Neural crest cell (in vitro differentiated cells): ENCODE measurements around the gene STAMBP. TPM values are rescaled to one million over a fixed set of nuclear protein-coding genes. Genes with fewer than 3 reads are reported as not detected.
A peak's percentile ranks its signal among the peaks of the same experiment; 100 is the strongest.

Source experiments
- DNase-seq: peaks from one replicate; pipeline ENCODE4 v3.0.0; 2021; ENCODE audit warnings: low read depth, mixed read lengths, low spot score
- H3K27ac Mint-ChIP-seq: one replicate; pipeline ENCODE4 v1.8.0; 2021; ENCODE audit warnings: mild to moderate bottlenecking, mixed read lengths; ENCODE audit not compliant: unreplicated experiment
- H3K27me3 Mint-ChIP-seq: 2 replicates; pipeline ENCODE4 v1.8.0; 2021; ENCODE audit warnings: low read depth, mild to moderate bottlenecking, mixed read lengths
- H3K36me3 Mint-ChIP-seq: 2 replicates; pipeline ENCODE4 v1.8.0; 2021; ENCODE audit warnings: low read depth, mild to moderate bottlenecking, mixed read lengths
- H3K4me1 Mint-ChIP-seq: 2 replicates; pipeline ENCODE4 v1.8.0; 2021; ENCODE audit warnings: mixed read lengths
- H3K4me3 Mint-ChIP-seq: one replicate; pipeline ENCODE4 v1.8.0; 2021; ENCODE audit warnings: mild to moderate bottlenecking, mixed read lengths
- H3K9me3 Mint-ChIP-seq: 2 replicates; pipeline ENCODE4 v1.8.0; 2021; ENCODE audit warnings: mixed read lengths
- total RNA-seq: library from RNA; stranded (reverse); gene quantifications from 2 replicates; pipeline ENCODE4 v1.2.1, GENCODE V29; 2021
- TF ChIP-seq, protein P1 (sequence below): fragments of 200-600 bp; sonication (generic); conservative IDR thresholded peaks from 2 replicates; pipeline ENCODE4 v1.5.0; 2021; ENCODE audit warnings: antibody characterized with exemption, mild to moderate bottlenecking

The STAMBP gene
- total RNA-seq, 1 donor from 2014 or later = 37.4 TPM

- no peak for DNase-seq
- H3K27me3 Mint-ChIP-seq = peaks cover 40% of the 10 kb centered on the region
- H3K36me3 Mint-ChIP-seq = peaks cover 4% of the 10 kb centered on the region
- H3K4me3 Mint-ChIP-seq = peak overlapping the region; percentile 83
- peaks cover 22% of the 10 kb centered on the region for H3K4me1 Mint-ChIP-seq
- TF ChIP-seq, protein P1, sequence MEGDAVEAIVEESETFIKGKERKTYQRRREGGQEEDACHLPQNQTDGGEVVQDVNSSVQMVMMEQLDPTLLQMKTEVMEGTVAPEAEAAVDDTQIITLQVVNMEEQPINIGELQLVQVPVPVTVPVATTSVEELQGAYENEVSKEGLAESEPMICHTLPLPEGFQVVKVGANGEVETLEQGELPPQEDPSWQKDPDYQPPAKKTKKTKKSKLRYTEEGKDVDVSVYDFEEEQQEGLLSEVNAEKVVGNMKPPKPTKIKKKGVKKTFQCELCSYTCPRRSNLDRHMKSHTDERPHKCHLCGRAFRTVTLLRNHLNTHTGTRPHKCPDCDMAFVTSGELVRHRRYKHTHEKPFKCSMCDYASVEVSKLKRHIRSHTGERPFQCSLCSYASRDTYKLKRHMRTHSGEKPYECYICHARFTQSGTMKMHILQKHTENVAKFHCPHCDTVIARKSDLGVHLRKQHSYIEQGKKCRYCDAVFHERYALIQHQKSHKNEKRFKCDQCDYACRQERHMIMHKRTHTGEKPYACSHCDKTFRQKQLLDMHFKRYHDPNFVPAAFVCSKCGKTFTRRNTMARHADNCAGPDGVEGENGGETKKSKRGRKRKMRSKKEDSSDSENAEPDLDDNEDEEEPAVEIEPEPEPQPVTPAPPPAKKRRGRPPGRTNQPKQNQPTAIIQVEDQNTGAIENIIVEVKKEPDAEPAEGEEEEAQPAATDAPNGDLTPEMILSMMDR = no peak
- no peak overlapping the region for H3K27ac Mint-ChIP-seq
- no peaks in the 10 kb centered on the region for H3K9me3 Mint-ChIP-seq
Observed at GRCh38 chr2:73828389-73828817, 358 bp upstream of the STAMBP start.

GRCh38 chr2:73830871-73831401 is 2.2 kb downstream of the STAMBP start:
- Mint-ChIP-seq H3K27ac (no peak overlapping the region), H3K36me3 (peaks cover 4% of the 10 kb centered on the region), H3K27me3 (peaks cover 22% of the 10 kb centered on the region), H3K9me3 (no peaks in the 10 kb centered on the region), H3K4me3 (peak overlapping the region; percentile 83), H3K4me1 (peaks cover 22% of the 10 kb centered on the region)
- TF ChIP-seq, protein P1 = no peak
- DNase-seq = no peak

DNA sequence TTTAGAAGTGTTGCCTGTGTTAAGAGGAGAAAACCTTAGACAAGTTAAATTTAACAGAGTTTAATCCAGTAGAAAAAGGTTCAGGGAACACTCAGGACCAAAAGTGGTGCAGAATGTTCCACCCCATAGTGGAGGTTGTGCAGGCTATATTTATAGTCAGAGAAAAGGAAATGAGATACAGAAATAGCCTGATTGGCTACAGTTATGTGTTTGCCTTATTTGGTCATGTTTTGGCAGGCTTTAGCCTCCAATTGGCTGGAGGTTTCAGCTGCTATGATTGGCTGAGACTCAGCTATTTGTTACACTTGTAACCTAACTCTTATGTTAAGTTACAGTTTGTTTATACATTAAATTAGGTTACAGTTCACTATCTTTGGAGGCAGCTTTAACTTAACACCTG is 4.2 kb downstream of the STAMBP start:
- H3K27me3 Mint-ChIP-seq = peaks cover 3% of the 10 kb centered on the region
- no peaks in the 10 kb centered on the region for H3K9me3 Mint-ChIP-seq
- no peak overlapping the region for H3K4me3 Mint-ChIP-seq
- H3K36me3 Mint-ChIP-seq = peaks cover 4% of the 10 kb centered on the region
- DNase-seq = no peak
- TF ChIP-seq, protein P1 = no peak
- no peak overlapping the region for H3K27ac Mint-ChIP-seq
- H3K4me1 Mint-ChIP-seq = peaks cover 22% of the 10 kb centered on the region

DNA sequence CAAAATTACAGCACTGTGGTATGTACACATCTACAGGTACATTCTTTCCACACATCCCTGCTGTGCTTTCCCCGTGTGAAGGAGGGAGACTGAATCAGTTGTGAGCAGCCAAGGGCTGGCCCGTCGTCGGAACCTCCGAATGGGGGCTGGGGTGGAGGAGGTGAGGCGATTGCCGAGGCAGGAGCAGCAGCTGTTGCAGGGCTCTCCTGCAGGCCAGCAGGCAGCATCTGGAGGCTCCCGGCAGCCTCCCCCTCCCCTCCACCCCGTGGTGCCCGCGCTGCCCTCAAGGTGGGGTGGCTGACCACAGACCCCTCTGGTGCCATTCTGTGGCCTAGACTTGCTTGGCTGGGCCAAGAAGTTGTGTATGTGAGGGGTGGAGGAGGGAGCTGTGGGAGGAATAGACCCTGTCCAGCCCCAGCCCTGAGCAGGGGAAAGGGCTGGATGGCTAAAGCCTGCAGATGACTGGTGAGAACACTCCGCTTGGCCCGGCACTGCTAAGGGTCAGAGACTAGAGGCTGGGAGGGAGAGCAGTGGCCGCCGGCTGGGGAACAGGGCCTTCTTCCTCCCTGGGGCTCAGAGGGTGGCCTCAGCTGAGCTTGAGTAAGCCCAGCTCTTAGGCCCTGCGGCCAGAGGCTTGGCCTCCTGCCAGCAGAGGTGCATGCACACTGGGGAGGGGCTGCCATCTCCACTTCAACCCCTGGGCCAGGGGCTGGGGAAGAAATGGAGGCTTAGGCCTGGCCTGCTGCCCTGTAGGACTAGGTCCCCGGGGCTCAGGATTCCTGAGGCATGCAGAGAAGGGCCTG is 7.6 kb downstream of the STAMBP start:
- Mint-ChIP-seq H3K27ac (no peak overlapping the region), H3K27me3 (no peaks in the 10 kb centered on the region), H3K9me3 (no peaks in the 10 kb centered on the region), H3K4me3 (no peak overlapping the region), H3K4me1 (peaks cover 18% of the 10 kb centered on the region), H3K36me3 (peaks cover 4% of the 10 kb centered on the region)
- TF ChIP-seq, protein P1 = no peak
- DNase-seq = no peak

GRCh38 chr2:73837847-73838585 is 9.3 kb downstream of the STAMBP start:
- H3K36me3 Mint-ChIP-seq = no peaks in the 10 kb centered on the region
- no peaks in the 10 kb centered on the region for H3K9me3 Mint-ChIP-seq
- TF ChIP-seq, protein P1 = no peak
- H3K27ac Mint-ChIP-seq = no peak overlapping the region
- H3K4me3 Mint-ChIP-seq = no peak overlapping the region
- no peak for DNase-seq
- H3K27me3 Mint-ChIP-seq = no peaks in the 10 kb centered on the region
- H3K4me1 Mint-ChIP-seq = peaks cover 14% of the 10 kb centered on the region
